IMR-90 (cell line): ENCODE measurements around the gene RHOXF1. TPM values are rescaled to one million over a fixed set of nuclear protein-coding genes. Genes with fewer than 3 reads are reported as not detected.

ENCODE experiments used
- ATAC-seq: fragments of 200-7000 bp; cut with Tn5 transposase; 2 replicates; pipeline ENCODE4 v1.9.1; 2020; ENCODE audit warnings: low read depth, mild to moderate bottlenecking, moderate library complexity
- BruUV-seq: library from RNA; stranded (reverse); fragments of 400-500 nt; replicated peaks from 2 replicates; lab custom pipeline; 2021; lab: Mats Ljungman, UMichigan
- CTCF ChIA-PET: fragments of 300-600 bp; formaldehyde crosslinking; extraction: SDS; loops from one replicate; lab custom pipeline; 2021; ENCODE audit warnings: antibody characterized with exemption; lab: Yijun Ruan, JAX
- POLR2A ChIA-PET: fragments of 300-600 bp; sonication (Branson Sonifier 250); formaldehyde crosslinking; loops from one replicate; lab custom pipeline; 2022; ENCODE audit warnings: antibody characterized with exemption; ENCODE audit not compliant: unreplicated experiment; lab: Charles Lee
- DNase-seq: peaks from one replicate; pipeline ENCODE4 v3.0.0; 2013
- H2AFZ ChIP-seq: replicated peaks from 2 replicates; pipeline ENCODE3; 2013; ENCODE audit warnings: low read length, mild to moderate bottlenecking; ENCODE audit not compliant: poor library complexity
- H2AK5ac ChIP-seq: 2 replicates; pipeline ENCODE4 v1.6.1; 2013; ENCODE audit warnings: low read depth, low read length, inconsistent platforms
- H2AK9ac ChIP-seq: replicated peaks from 2 replicates; pipeline ENCODE3; 2013; ENCODE audit warnings: mild to moderate bottlenecking, low read depth, low read length, moderate library complexity; ENCODE audit not compliant: poor library complexity
- H2BK120ac ChIP-seq: 2 replicates; pipeline ENCODE4 v1.6.1; 2013; ENCODE audit warnings: low read depth, low read length, inconsistent platforms
- H2BK15ac ChIP-seq: 3 replicates; pipeline ENCODE4 v1.6.1; 2013; ENCODE audit warnings: low read depth, low read length, inconsistent platforms
- H2BK20ac ChIP-seq: 2 replicates; pipeline ENCODE4 v1.6.1; 2013; ENCODE audit warnings: low read depth, mild to moderate bottlenecking, inconsistent platforms, low read length, moderate library complexity
- H2BK5ac ChIP-seq: 2 replicates; pipeline ENCODE4 v1.6.1; 2013; ENCODE audit warnings: mild to moderate bottlenecking, low read depth, low read length, inconsistent platforms; ENCODE audit not compliant: poor library complexity, severe bottlenecking
- H3K14ac ChIP-seq: replicated peaks from 2 replicates; pipeline ENCODE4 v1.6.1; 2013; ENCODE audit warnings: low read depth, low read length, inconsistent platforms
- H3K18ac ChIP-seq: 2 replicates; pipeline ENCODE4 v1.6.1; 2013; ENCODE audit warnings: low read depth, low read length, control low read depth
- H3K23ac ChIP-seq: 2 replicates; pipeline ENCODE4 v1.6.1; 2013; ENCODE audit warnings: low read depth, low read length, inconsistent platforms
- H3K27ac ChIP-seq: 2 replicates; pipeline ENCODE4 v1.5.1; 2013; ENCODE audit warnings: mild to moderate bottlenecking, control low read depth, low read length; ENCODE audit not compliant: insufficient read depth
- H3K27me3 ChIP-seq: 2 replicates; pipeline ENCODE4 v1.6.1; 2013; ENCODE audit warnings: low read length; ENCODE audit not compliant: control insufficient read depth, insufficient read depth
- H3K36me3 ChIP-seq: 2 replicates; pipeline ENCODE4 v1.6.1; 2013; ENCODE audit warnings: low read length, mixed read lengths; ENCODE audit not compliant: control insufficient read depth, insufficient read depth
- H3K4ac ChIP-seq: 2 replicates; pipeline ENCODE4 v1.6.1; 2013; ENCODE audit warnings: low read depth, low read length, inconsistent platforms
- H3K4me1 ChIP-seq: 2 replicates; pipeline ENCODE4 v1.6.1; 2013; ENCODE audit warnings: low read length, mixed read lengths; ENCODE audit not compliant: control insufficient read depth, insufficient read depth
- H3K4me2 ChIP-seq: 2 replicates; pipeline ENCODE4 v1.6.1; 2013; ENCODE audit warnings: low read depth, mild to moderate bottlenecking, control low read depth, low read length, moderate library complexity
- H3K4me3 ChIP-seq: 2 replicates; pipeline ENCODE4 v1.5.1; 2013; ENCODE audit warnings: low read depth, mild to moderate bottlenecking, control low read depth, low read length, moderate library complexity; ENCODE audit not compliant: insufficient read depth
- H3K56ac ChIP-seq: 2 replicates; pipeline ENCODE4 v1.6.1; 2013; ENCODE audit warnings: low read length, inconsistent platforms; ENCODE audit not compliant: insufficient read depth; ENCODE audit errors: extremely low read depth
- H3K79me1 ChIP-seq, 2 experiments: 2 replicates each; pipeline ENCODE4 v1.6.1; 2013; ENCODE audit warnings: low read length in 2 of 2, inconsistent platforms in 1 of 2, low read depth in 1 of 2
- H3K9ac ChIP-seq: 2 replicates; pipeline ENCODE4 v1.6.1; 2013; ENCODE audit warnings: low read depth, low read length, control low read depth
- H3K9me1 ChIP-seq: 2 replicates; pipeline ENCODE4 v1.6.1; 2013; ENCODE audit warnings: low read length, inconsistent platforms; ENCODE audit not compliant: insufficient read depth
- H3K9me3 ChIP-seq: 2 replicates; pipeline ENCODE4 v1.6.1; 2013; ENCODE audit warnings: low read length; ENCODE audit not compliant: control insufficient read depth, insufficient read depth
- H4K20me1 ChIP-seq: 2 replicates; pipeline ENCODE4 v1.6.1; 2013; ENCODE audit warnings: low read length, inconsistent platforms; ENCODE audit not compliant: insufficient read depth
- H4K5ac ChIP-seq: 2 replicates; pipeline ENCODE4 v1.6.1; 2013; ENCODE audit warnings: mild to moderate bottlenecking, low read depth, low read length, control low read depth
- H4K8ac ChIP-seq, 2 experiments: 2 replicates each; pipeline ENCODE4 v1.6.1; 2013; ENCODE audit warnings: low read depth in 2 of 2, low read length in 2 of 2, control low read depth in 1 of 2, inconsistent platforms in 1 of 2
- H4K91ac ChIP-seq: 2 replicates; pipeline ENCODE4 v1.6.1; 2013; ENCODE audit warnings: low read depth, low read length, inconsistent platforms; ENCODE audit not compliant: insufficient read depth
- CEBPB ChIP-seq: IDR thresholded peaks from 2 replicates; pipeline ENCODE4 v1.6.1; 2012; ENCODE audit warnings: low read depth, low read length, improper control_type of control experiment
- CHD1 ChIP-seq: IDR thresholded peaks from 2 replicates; pipeline ENCODE4 v1.6.1; 2012; ENCODE audit warnings: low read depth, low read length, improper control_type of control experiment
- ELK1 ChIP-seq: fragments of 150-350 bp; IDR thresholded peaks from 2 replicates; pipeline ENCODE4 v1.6.1; 2016; ENCODE audit warnings: low read depth, mild to moderate bottlenecking, low read length, moderate library complexity, borderline replicate concordance
- FOS ChIP-seq: fragments of 150-350 bp; IDR thresholded peaks from 2 replicates; pipeline ENCODE4 v1.6.1; 2016; ENCODE audit warnings: low read depth, low read length
- MAFK ChIP-seq: IDR thresholded peaks from 2 replicates; pipeline ENCODE4 v1.6.1; 2012; ENCODE audit warnings: low read depth, low read length, improper control_type of control experiment
- MAZ ChIP-seq: IDR thresholded peaks from 2 replicates; pipeline ENCODE4 v1.6.1; 2012; ENCODE audit warnings: low read depth, mild to moderate bottlenecking, low read length, improper control_type of control experiment, moderate library complexity, borderline replicate concordance
- NFE2L2 ChIP-seq: fragments of 150-350 bp; IDR thresholded peaks from 2 replicates; pipeline ENCODE4 v1.6.1; 2016; ENCODE audit warnings: low read depth, mild to moderate bottlenecking, low read length
- RAD21 ChIP-seq: IDR thresholded peaks from 2 replicates; pipeline ENCODE4 v1.6.1; 2012; ENCODE audit warnings: low read length, improper control_type of control experiment
- RFX5 ChIP-seq: IDR thresholded peaks from 2 replicates; pipeline ENCODE4 v1.8.0; 2012; ENCODE audit warnings: low read depth, mild to moderate bottlenecking, low read length, moderate library complexity
- USF2 ChIP-seq: fragments of 150-350 bp; IDR thresholded peaks from 2 replicates; pipeline ENCODE4 v1.6.1; 2017; ENCODE audit warnings: mild to moderate bottlenecking, antibody characterized with exemption, low read length, low read depth
- WGBS, 2 experiments: methylation state at CpG; one replicate each; pipeline versions ENCODE4 v1.1.5 to v1.1.7; 2013; ENCODE audit warnings: missing lambda C conversion rate in 2 of 2; ENCODE audit not compliant: insufficient read length in 1 of 2; ENCODE audit errors: extremely low coverage in 2 of 2; 5-methylcytosine and 5-hydroxymethylcytosine counted together
- dilution Hi-C: fragments of 300-500 bp; cut with HindIII; formaldehyde crosslinking; loops from one replicate; pipeline ENCODE4 v1.14.3; 2018; ENCODE audit warnings: low sequenced_read_pairs; ENCODE audit not compliant: unreplicated experiment
- in situ Hi-C: fragments of 300-500 bp; cut with MboI; formaldehyde crosslinking; loops from 3 replicates; pipeline ENCODE4 v1.14.3; 2019; ENCODE audit warnings: low sequenced_read_pairs, inconsistent platforms, mixed read lengths
- intact Hi-C: fragments of 100-400 bp; cut with micrococcal nuclease; formaldehyde crosslinking; loops from 2 replicates; pipeline ENCODE4 v1.10.0; 2022
- polyA plus RNA-seq, 3 experiments: library from polyadenylated mRNA; depleted of rRNA; stranded (reverse); fragments of >200 nt; gene quantifications; 2 replicates each; pipeline ENCODE4 v1.2.3, GENCODE V29; 2012; ENCODE audit warnings: low replicate concordance in 1 of 3
- total RNA-seq: library from RNA; depleted of rRNA; stranded (reverse); fragments of >200 nt; gene quantifications from 2 replicates; pipeline ENCODE4 v1.2.3, GENCODE V29; 2012

RHOXF1 gene
- total and polyA plus RNA-seq, 2 of the 4 experiments (the other 2 are of a cell fraction), result not detected

- Histone ChIP-seq H4K5ac (no peak overlapping the region), H3K27ac (no peak overlapping the region), H3K36me3 (no peaks in the 10 kb centered on the region), H3K14ac (no peak overlapping the region), H3K27me3 (no peaks in the 10 kb centered on the region), H3K79me1 (no peaks in the 10 kb centered on the region), H2AK9ac (no peak overlapping the region), H3K9ac (no peak overlapping the region), H3K9me3 (no peaks in the 10 kb centered on the region), H3K4me2 (no peak overlapping the region), H2AFZ (no peak overlapping the region), H4K20me1 (no peaks in the 10 kb centered on the region), H2BK5ac (no peak overlapping the region), H3K9me1 (no peaks in the 10 kb centered on the region), H3K23ac (no peak overlapping the region), H3K56ac (no peak overlapping the region), H4K8ac (no peak overlapping the region), H2BK15ac (no peak overlapping the region), H3K18ac (no peak overlapping the region), H2BK120ac (no peak overlapping the region), H2AK5ac (no peak overlapping the region), H3K4me3 (no peak overlapping the region), H2BK20ac (no peak overlapping the region), H3K4me1 (no peaks in the 10 kb centered on the region), H3K4ac (no peak overlapping the region), H4K91ac (no peak overlapping the region)
- DNase-seq (no peak), ATAC-seq (no peak)
- POLR2A ChIA-PET, result no interaction called here
- WGBS, 2 experiments, result no CpG with 5 or more reads among the region's 1 CpG
- intact Hi-C loops, result no loop called here
- in situ Hi-C loops, result loop anchor here (25.0 kb wide), 1 partner anchor 128 kb away; no protein-coding TSS in a partner anchor
- CTCF ChIA-PET, result no interaction called here
- dilution Hi-C loops, result no loop called here
- TF ChIP-seq RFX5, result no peak
- TF ChIP-seq MAFK, result no peak
- no peak for TF ChIP-seq USF2
- TF ChIP-seq CEBPB, result no peak
- no peak for TF ChIP-seq CHD1
- no peak for TF ChIP-seq FOS
- TF ChIP-seq ELK1, result no peak
- no peak for TF ChIP-seq NFE2L2
- TF ChIP-seq RAD21, result no peak
- TF ChIP-seq MAZ, result no peak
- no TSS peak for BruUV-seq
Measured at GRCh38 chrX:120109378-120109777, 6.3 kb downstream of the RHOXF1 start.
